Keratinocyte (primary cell): Measurements from ENCODE around the gene ZNF841.

Source experiments
- CTCF ChIP-seq, 3 experiments: IDR thresholded peaks in 1 of 3; conservative IDR thresholded peaks in 1 of 3; optimal IDR thresholded peaks in 1 of 3; 2 replicates in 2 of 3; 3 replicates in 1 of 3; pipeline versions ENCODE3 to v1.5.1; 2011; ENCODE audit warnings: low read length in 3 of 3, mild to moderate bottlenecking in 3 of 3, moderate library complexity in 2 of 3, control low read depth in 1 of 3, inconsistent platforms in 1 of 3; ENCODE audit not compliant: insufficient read depth in 2 of 3; ENCODE audit errors: extremely low read depth in 1 of 3
- EZH2 ChIP-seq: IDR thresholded peaks from one replicate; pipeline ENCODE4 v1.6.1; 2012; ENCODE audit warnings: inconsistent platforms, mild to moderate bottlenecking, low read length, moderate library complexity

DNA sequence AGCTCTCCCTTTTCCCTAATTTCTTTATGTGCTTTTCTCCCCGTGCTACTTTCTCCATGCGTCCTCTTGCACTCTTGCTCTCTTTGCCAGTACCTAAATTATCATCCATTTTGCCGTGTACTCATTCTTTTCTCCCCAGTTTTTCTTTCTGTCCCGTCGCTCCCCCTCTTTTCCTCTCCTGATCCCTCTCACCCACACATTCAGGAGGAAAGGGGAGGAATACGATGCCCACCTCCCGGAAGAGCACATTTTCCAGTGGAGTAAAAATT, 43.4 kb upstream of the ZNF841 start:
- no peak for TF ChIP-seq EZH2
- TF ChIP-seq CTCF (optimal IDR thresholded peaks at IDR 0.05 in 1 of 3, IDR thresholded peaks at IDR 0.05 in 1 of 3, conservative IDR thresholded peaks at IDR 0.05 in 1 of 3; ENCODE audit: extremely low read depth in 1 of 3, insufficient read depth in 2 of 3, low read length in 3 of 3): no peak
